OCI-LY7 (cell line): ENCODE measurements around the gene ANKRD22. TPM values are rescaled to one million over a fixed set of nuclear protein-coding genes. Genes with fewer than 3 reads are reported as not detected.

Source experiments
- BruUV-seq: library from RNA; stranded (reverse); fragments of 400-500 nt; replicated peaks from 2 replicates; lab custom pipeline; 2021; lab: Mats Ljungman, UMichigan
- CTCF ChIA-PET: fragments of 300-600 bp; sonication (Branson Sonifier 250); formaldehyde crosslinking; loops from one replicate; lab custom pipeline; 2022; ENCODE audit warnings: antibody characterized with exemption; ENCODE audit not compliant: unreplicated experiment; lab: Charles Lee
- POLR2A ChIA-PET: fragments of 300-600 bp; sonication (Branson Sonifier 250); formaldehyde crosslinking; loops from one replicate; lab custom pipeline; 2022; ENCODE audit warnings: antibody characterized with exemption; lab: Charles Lee
- DNase-seq: peaks from one replicate; pipeline ENCODE4 v3.0.0-alpha.2; 2015; ENCODE audit warnings: low spot score
- H2AFZ ChIP-seq: fragments of 200-600 bp; sonication (generic), shearing (Covaris generic); 2 replicates; pipeline ENCODE4 v1.6.1; 2014; ENCODE audit warnings: mild to moderate bottlenecking, antibody characterized with exemption, low read length, moderate library complexity
- H3K27ac ChIP-seq: fragments of 200-600 bp; sonication (generic); 2 replicates; pipeline ENCODE4 v1.5.1; 2014; ENCODE audit warnings: mixed run types, low read depth, mild to moderate bottlenecking, moderate library complexity, low read length, inconsistent platforms; ENCODE audit not compliant: poor library complexity, severe bottlenecking
- H3K36me3 ChIP-seq: fragments of 200-600 bp; sonication (generic); 2 replicates; pipeline ENCODE4 v1.6.1; 2014; ENCODE audit warnings: mild to moderate bottlenecking, antibody characterized with exemption, low read length, moderate library complexity, mixed read lengths; ENCODE audit not compliant: insufficient read depth
- H3K4me1 ChIP-seq: fragments of 200-600 bp; sonication (generic); 2 replicates; pipeline ENCODE4 v1.5.1; 2014; ENCODE audit warnings: mild to moderate bottlenecking, low read length; ENCODE audit not compliant: insufficient read depth, poor library complexity, severe bottlenecking
- H3K4me2 ChIP-seq: fragments of 200-600 bp; sonication (generic); 2 replicates; pipeline ENCODE4 v1.6.1; 2014; ENCODE audit warnings: mild to moderate bottlenecking, low read length
- H3K4me3 ChIP-seq: fragments of 200-600 bp; sonication (generic); 2 replicates; pipeline ENCODE4 v1.5.1; 2014; ENCODE audit warnings: mild to moderate bottlenecking, low read depth, low read length; ENCODE audit not compliant: poor library complexity, severe bottlenecking
- H3K79me2 ChIP-seq: fragments of 200-600 bp; sonication (generic); 2 replicates; pipeline ENCODE4 v1.6.1; 2016; ENCODE audit warnings: low read depth, mild to moderate bottlenecking, low read length, moderate library complexity, mixed read lengths; ENCODE audit not compliant: insufficient read depth
- H3K9me2 ChIP-seq: fragments of 200-600 bp; sonication (generic); 2 replicates; pipeline ENCODE4 v1.6.1; 2016; ENCODE audit warnings: mild to moderate bottlenecking, low read length, mixed read lengths; ENCODE audit not compliant: insufficient read depth
- H3K9me3 ChIP-seq: fragments of 200-600 bp; sonication (generic); 2 replicates; pipeline ENCODE4 v1.6.1; 2014; ENCODE audit warnings: mild to moderate bottlenecking, mixed run types, low read length, mixed read lengths
- H4K20me1 ChIP-seq: fragments of 200-600 bp; sonication (generic); 2 replicates; pipeline ENCODE4 v1.6.1; 2014; ENCODE audit warnings: mild to moderate bottlenecking, antibody characterized with exemption, low read length, moderate library complexity, mixed read lengths; ENCODE audit not compliant: insufficient read depth
- EZH2phosphoT487 ChIP-seq: fragments of 200-600 bp; sonication (generic); IDR thresholded peaks from 2 replicates; pipeline ENCODE4 v1.6.1; 2018; ENCODE audit warnings: low read depth, borderline replicate concordance, mild to moderate bottlenecking, mixed run types, antibody characterized with exemption, low read length, moderate library complexity, mixed read lengths
- intact Hi-C: fragments of 100-400 bp; cut with micrococcal nuclease; formaldehyde crosslinking; loops from one replicate; pipeline ENCODE4 v1.10.0; 2022; ENCODE audit not compliant: unreplicated experiment
- total RNA-seq, 2 experiments: library from RNA; depleted of rRNA in 1 of 2; stranded (reverse); fragments of >200 nt in 1 of 2; shearing (Covaris generic) in 1 of 2; gene quantifications; 2 replicates each; pipeline ENCODE4 v1.2.3, GENCODE V29; 2014 to 2022
- TF ChIP-seq, protein P1 (sequence below): fragments of 200-600 bp; sonication (generic); conservative IDR thresholded peaks from 2 replicates; pipeline ENCODE4 v1.5.1; 2014; ENCODE audit warnings: mild to moderate bottlenecking, antibody characterized with exemption, low read length, moderate library complexity, mixed read lengths

Gene ANKRD22
- total RNA-seq, 2 experiments from 2014 or later = not detected

DNA sequence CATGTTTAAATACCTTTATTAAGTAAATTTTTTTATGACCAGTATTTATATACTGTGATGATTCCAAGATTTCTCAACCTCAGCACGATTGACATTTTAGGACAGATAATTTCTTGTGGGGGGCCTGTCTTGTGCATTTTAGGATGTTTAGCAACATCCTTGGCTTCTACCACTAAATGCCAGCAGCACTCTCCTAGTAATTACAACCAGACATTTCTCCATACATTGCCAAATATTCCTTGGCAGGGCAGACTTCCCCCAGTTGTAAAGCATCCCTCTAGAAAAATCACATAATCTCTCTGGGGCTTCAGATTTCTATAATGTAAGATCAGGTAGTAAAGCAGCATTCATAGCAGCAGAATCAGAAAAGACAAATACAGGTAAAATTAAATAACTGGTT lies 56.9 kb downstream of the ANKRD22 start:
- H3K4me2 ChIP-seq = no peak overlapping the region
- H3K36me3 ChIP-seq = no peaks in the 10 kb centered on the region
- H3K9me2 ChIP-seq = no peaks in the 10 kb centered on the region
- no peaks in the 10 kb centered on the region for H3K79me2 ChIP-seq
- H4K20me1 ChIP-seq = no peaks in the 10 kb centered on the region
- no TSS peak for BruUV-seq
- ChIA-PET CTCF (no interaction called here), POLR2A (interaction anchor here (0.5 kb wide), 1 partner anchor 81 kb away, joined by 3 read pairs; no protein-coding TSS in a partner anchor)
- no peak for DNase-seq
- no peak overlapping the region for H3K27ac ChIP-seq
- no peaks in the 10 kb centered on the region for H3K9me3 ChIP-seq
- TF ChIP-seq, protein P1, sequence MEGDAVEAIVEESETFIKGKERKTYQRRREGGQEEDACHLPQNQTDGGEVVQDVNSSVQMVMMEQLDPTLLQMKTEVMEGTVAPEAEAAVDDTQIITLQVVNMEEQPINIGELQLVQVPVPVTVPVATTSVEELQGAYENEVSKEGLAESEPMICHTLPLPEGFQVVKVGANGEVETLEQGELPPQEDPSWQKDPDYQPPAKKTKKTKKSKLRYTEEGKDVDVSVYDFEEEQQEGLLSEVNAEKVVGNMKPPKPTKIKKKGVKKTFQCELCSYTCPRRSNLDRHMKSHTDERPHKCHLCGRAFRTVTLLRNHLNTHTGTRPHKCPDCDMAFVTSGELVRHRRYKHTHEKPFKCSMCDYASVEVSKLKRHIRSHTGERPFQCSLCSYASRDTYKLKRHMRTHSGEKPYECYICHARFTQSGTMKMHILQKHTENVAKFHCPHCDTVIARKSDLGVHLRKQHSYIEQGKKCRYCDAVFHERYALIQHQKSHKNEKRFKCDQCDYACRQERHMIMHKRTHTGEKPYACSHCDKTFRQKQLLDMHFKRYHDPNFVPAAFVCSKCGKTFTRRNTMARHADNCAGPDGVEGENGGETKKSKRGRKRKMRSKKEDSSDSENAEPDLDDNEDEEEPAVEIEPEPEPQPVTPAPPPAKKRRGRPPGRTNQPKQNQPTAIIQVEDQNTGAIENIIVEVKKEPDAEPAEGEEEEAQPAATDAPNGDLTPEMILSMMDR = no peak
- no peak for TF ChIP-seq EZH2phosphoT487
- no peaks in the 10 kb centered on the region for H3K4me1 ChIP-seq
- intact Hi-C loops = no loop called here
- no peak overlapping the region for H2AFZ ChIP-seq
- no peak overlapping the region for H3K4me3 ChIP-seq

DNA sequence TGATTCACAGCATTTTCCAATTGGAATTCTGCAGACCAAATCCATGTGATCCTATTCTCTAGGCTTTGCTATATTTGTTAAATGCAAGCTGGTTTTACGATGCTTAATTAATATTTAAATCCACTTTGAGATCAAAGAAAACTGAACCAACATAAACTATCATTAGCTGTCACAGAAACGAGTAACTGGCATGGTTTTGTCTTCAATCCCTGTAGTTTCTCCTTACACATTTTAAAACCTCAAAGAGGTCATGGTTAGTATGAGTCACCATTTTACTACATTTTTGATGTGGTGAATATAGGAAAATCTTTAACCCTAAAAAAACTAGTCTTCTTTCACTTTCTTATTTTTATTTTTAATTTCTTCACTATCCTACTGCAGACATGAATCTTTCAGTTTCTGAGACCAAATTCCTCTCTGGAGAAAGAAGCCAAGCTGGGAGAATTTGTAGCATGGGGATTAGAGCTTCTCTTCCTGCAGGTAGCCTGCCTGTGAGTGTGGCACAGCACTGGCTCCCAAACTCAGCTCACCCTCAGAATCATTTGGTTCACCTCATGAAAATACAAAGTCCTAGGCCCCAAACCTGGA lies 57.8 kb downstream of the ANKRD22 start:
- H4K20me1 ChIP-seq = no peaks in the 10 kb centered on the region
- H3K4me1 ChIP-seq = no peaks in the 10 kb centered on the region
- H3K4me2 ChIP-seq = no peak overlapping the region
- H3K9me3 ChIP-seq = no peaks in the 10 kb centered on the region
- POLR2A ChIA-PET = no interaction called here
- H3K79me2 ChIP-seq = no peaks in the 10 kb centered on the region
- H3K4me3 ChIP-seq = no peak overlapping the region
- intact Hi-C loops = no loop called here
- no peak overlapping the region for H2AFZ ChIP-seq
- CTCF ChIA-PET = no interaction called here
- TF ChIP-seq EZH2phosphoT487 = no peak
- TF ChIP-seq, protein P1 = no peak
- no peaks in the 10 kb centered on the region for H3K9me2 ChIP-seq
- no peak for DNase-seq
- no peak overlapping the region for H3K27ac ChIP-seq
- no TSS peak for BruUV-seq
- no peaks in the 10 kb centered on the region for H3K36me3 ChIP-seq

DNA sequence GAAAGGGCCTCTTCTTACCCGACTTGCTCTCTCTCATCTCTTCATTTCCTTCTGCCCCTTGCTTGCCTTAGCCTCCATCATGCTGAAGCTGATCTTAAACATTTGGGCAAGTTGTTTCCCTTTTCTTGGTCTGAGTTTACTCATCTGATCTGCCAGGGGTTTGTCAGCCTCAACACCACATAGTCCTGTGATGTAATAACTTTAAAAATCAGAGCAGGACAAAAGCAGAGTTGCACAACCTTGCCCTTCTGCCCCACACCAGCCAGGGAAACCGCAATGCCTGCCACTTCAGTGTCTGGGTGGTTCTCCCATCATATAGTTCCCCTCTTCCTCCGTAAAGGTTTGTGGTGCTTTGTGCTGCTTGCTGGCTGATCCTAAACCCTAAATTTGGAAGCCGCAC lies 59.0 kb downstream of the ANKRD22 start:
- CTCF ChIA-PET = no interaction called here
- no peak overlapping the region for H3K4me3 ChIP-seq
- no peaks in the 10 kb centered on the region for H3K36me3 ChIP-seq
- H2AFZ ChIP-seq = no peak overlapping the region
- H3K4me2 ChIP-seq = no peak overlapping the region
- no peaks in the 10 kb centered on the region for H3K9me2 ChIP-seq
- no peaks in the 10 kb centered on the region for H3K79me2 ChIP-seq
- no peak for DNase-seq
- H4K20me1 ChIP-seq = no peaks in the 10 kb centered on the region
- H3K4me1 ChIP-seq = no peaks in the 10 kb centered on the region
- POLR2A ChIA-PET = no interaction called here
- intact Hi-C loops = no loop called here
- no peak for TF ChIP-seq EZH2phosphoT487
- TF ChIP-seq, protein P1 = no peak
- H3K27ac ChIP-seq = no peak overlapping the region
- H3K9me3 ChIP-seq = no peaks in the 10 kb centered on the region
- BruUV-seq = no TSS peak
